Gastroesophageal sphincter (tissue), 3 donors: ENCODE measurements around the gene STX2.

Experiments
- POLR2A ChIP-seq, 2 donors: fragments of 450-650 bp; IDR thresholded peaks; one replicate each; pipeline ENCODE4 v1.6.1; 2017; ENCODE audit warnings: antibody characterized with exemption in 2 of 2, mild to moderate bottlenecking in 2 of 2, moderate library complexity in 1 of 2
- TF ChIP-seq, protein P1 (sequence below), 4 experiments: fragments of 200-600 bp in 2 of 4; fragments of 450-650 bp in 2 of 4; sonication (generic) in 1 of 4; IDR thresholded peaks; one replicate each; pipeline ENCODE4 v1.5.1; 2017 to 2019; ENCODE audit warnings: antibody characterized with exemption in 4 of 4, mild to moderate bottlenecking in 2 of 4, moderate library complexity in 2 of 4

- TF ChIP-seq, protein P1, sequence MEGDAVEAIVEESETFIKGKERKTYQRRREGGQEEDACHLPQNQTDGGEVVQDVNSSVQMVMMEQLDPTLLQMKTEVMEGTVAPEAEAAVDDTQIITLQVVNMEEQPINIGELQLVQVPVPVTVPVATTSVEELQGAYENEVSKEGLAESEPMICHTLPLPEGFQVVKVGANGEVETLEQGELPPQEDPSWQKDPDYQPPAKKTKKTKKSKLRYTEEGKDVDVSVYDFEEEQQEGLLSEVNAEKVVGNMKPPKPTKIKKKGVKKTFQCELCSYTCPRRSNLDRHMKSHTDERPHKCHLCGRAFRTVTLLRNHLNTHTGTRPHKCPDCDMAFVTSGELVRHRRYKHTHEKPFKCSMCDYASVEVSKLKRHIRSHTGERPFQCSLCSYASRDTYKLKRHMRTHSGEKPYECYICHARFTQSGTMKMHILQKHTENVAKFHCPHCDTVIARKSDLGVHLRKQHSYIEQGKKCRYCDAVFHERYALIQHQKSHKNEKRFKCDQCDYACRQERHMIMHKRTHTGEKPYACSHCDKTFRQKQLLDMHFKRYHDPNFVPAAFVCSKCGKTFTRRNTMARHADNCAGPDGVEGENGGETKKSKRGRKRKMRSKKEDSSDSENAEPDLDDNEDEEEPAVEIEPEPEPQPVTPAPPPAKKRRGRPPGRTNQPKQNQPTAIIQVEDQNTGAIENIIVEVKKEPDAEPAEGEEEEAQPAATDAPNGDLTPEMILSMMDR (IDR thresholded peaks at IDR 0.05), result no peak
- TF ChIP-seq POLR2A (IDR thresholded peaks at IDR 0.05), result peak; percentile 17 to 23
Observed at GRCh38 chr12:130871286-130872178, 32.5 kb upstream of the STX2 start, which contains the start of gene RAN.
